OCI-LY1 (cell line): ENCODE data around the gene MAP7.
"Not testable (repeated sequence)": the region's sequence is repeated elsewhere in the genome, so short reads cannot be mapped to it uniquely, and the experiment has no call there.

ENCODE experiments used
- H2AFZ ChIP-seq: fragments of 200-600 bp; sonication (generic), shearing (Covaris generic); 2 replicates; pipeline ENCODE4 v1.6.0; 2014; ENCODE audit warnings: antibody characterized with exemption, mild to moderate bottlenecking, low read length
- H3F3A ChIP-seq: fragments of 200-600 bp; sonication (generic), shearing (Covaris generic); 2 replicates; pipeline ENCODE4 v1.6.0; 2014; ENCODE audit warnings: mild to moderate bottlenecking, antibody characterized with exemption, low read length, moderate library complexity; ENCODE audit not compliant: insufficient read depth
- H3K27ac ChIP-seq: fragments of 200-600 bp; sonication (generic); 2 replicates; pipeline ENCODE4 v1.5.1; 2014; ENCODE audit warnings: low read length, mixed run types, mild to moderate bottlenecking, low read depth; ENCODE audit not compliant: poor library complexity, severe bottlenecking
- H3K27me3 ChIP-seq: fragments of 200-600 bp; sonication (generic); 2 replicates; pipeline ENCODE4 v1.6.0; 2014; ENCODE audit warnings: antibody characterized with exemption, mild to moderate bottlenecking, low read length, moderate library complexity; ENCODE audit not compliant: insufficient read depth
- H3K36me3 ChIP-seq: fragments of 200-600 bp; sonication (generic); 2 replicates; pipeline ENCODE4 v1.6.1; 2014; ENCODE audit warnings: mild to moderate bottlenecking, antibody characterized with exemption, low read length, moderate library complexity, mixed read lengths; ENCODE audit not compliant: insufficient read depth
- H3K4me1 ChIP-seq: fragments of 200-600 bp; sonication (generic); 2 replicates; pipeline ENCODE4 v1.5.1; 2014; ENCODE audit warnings: mild to moderate bottlenecking, low read length, moderate library complexity; ENCODE audit not compliant: insufficient read depth, severe bottlenecking
- H3K4me2 ChIP-seq: fragments of 200-600 bp; sonication (generic), shearing (Covaris generic); 2 replicates; pipeline ENCODE4 v1.6.1; 2014; ENCODE audit warnings: low read length
- H3K4me3 ChIP-seq: fragments of 200-600 bp; sonication (generic); 2 replicates; pipeline ENCODE4 v1.5.1; 2014; ENCODE audit warnings: low read length, low read depth, mild to moderate bottlenecking, mixed read lengths; ENCODE audit not compliant: poor library complexity, severe bottlenecking
- H3K79me2 ChIP-seq: fragments of 200-600 bp; shearing (Covaris generic); 2 replicates; pipeline ENCODE4 v1.6.1; 2016; ENCODE audit warnings: mixed run types, low read length, mixed read lengths; ENCODE audit not compliant: insufficient read depth
- H3K9ac ChIP-seq: fragments of 200-600 bp; sonication (generic), shearing (Covaris generic); 2 replicates; pipeline ENCODE4 v1.6.1; 2014; ENCODE audit warnings: mild to moderate bottlenecking, low read length, mixed read lengths
- H3K9me2 ChIP-seq: fragments of 200-600 bp; sonication (generic), shearing (Covaris generic); 2 replicates; pipeline ENCODE4 v1.6.1; 2014; ENCODE audit warnings: low read depth, mild to moderate bottlenecking, low read length, mixed read lengths
- H3K9me3 ChIP-seq: fragments of 200-600 bp; shearing (Covaris generic); 2 replicates; pipeline ENCODE4 v1.6.1; 2014; ENCODE audit warnings: low read length, mixed read lengths
- H4K20me1 ChIP-seq: fragments of 200-600 bp; sonication (generic), shearing (Covaris generic); 2 replicates; pipeline ENCODE4 v1.6.0; 2016; ENCODE audit warnings: mild to moderate bottlenecking, low read length; ENCODE audit not compliant: insufficient read depth
- EZH2 ChIP-seq: fragments of 200-600 bp; sonication (generic), shearing (Covaris generic); IDR thresholded peaks from 2 replicates; pipeline ENCODE4 v1.8.0; 2017; ENCODE audit warnings: borderline replicate concordance, mixed run types, mild to moderate bottlenecking, antibody characterized with exemption, low read length, moderate library complexity, mixed read lengths
- TF ChIP-seq, protein P1 (sequence below): fragments of 200-600 bp; sonication (generic), shearing (Covaris generic); IDR thresholded peaks from 2 replicates; pipeline ENCODE4 v1.5.1; 2017; ENCODE audit warnings: mild to moderate bottlenecking, antibody characterized with exemption, low read length, moderate library complexity, mixed read lengths

Gene MAP7

GRCh38 chr6:136398453-136398852 is 151.8 kb downstream of the MAP7 start:
- H2AFZ ChIP-seq: no peak overlapping the region
- TF ChIP-seq, protein P1, sequence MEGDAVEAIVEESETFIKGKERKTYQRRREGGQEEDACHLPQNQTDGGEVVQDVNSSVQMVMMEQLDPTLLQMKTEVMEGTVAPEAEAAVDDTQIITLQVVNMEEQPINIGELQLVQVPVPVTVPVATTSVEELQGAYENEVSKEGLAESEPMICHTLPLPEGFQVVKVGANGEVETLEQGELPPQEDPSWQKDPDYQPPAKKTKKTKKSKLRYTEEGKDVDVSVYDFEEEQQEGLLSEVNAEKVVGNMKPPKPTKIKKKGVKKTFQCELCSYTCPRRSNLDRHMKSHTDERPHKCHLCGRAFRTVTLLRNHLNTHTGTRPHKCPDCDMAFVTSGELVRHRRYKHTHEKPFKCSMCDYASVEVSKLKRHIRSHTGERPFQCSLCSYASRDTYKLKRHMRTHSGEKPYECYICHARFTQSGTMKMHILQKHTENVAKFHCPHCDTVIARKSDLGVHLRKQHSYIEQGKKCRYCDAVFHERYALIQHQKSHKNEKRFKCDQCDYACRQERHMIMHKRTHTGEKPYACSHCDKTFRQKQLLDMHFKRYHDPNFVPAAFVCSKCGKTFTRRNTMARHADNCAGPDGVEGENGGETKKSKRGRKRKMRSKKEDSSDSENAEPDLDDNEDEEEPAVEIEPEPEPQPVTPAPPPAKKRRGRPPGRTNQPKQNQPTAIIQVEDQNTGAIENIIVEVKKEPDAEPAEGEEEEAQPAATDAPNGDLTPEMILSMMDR: no peak
- H3K4me2 ChIP-seq: no peak overlapping the region
- H3K79me2 ChIP-seq: no peaks in the 10 kb centered on the region
- H3K4me3 ChIP-seq: no peak overlapping the region
- H3K9me2 ChIP-seq: no peaks in the 10 kb centered on the region
- H3K27me3 ChIP-seq: no peaks in the 10 kb centered on the region
- no peak overlapping the region for H3K27ac ChIP-seq
- H3K9ac ChIP-seq: no peak overlapping the region
- no peaks in the 10 kb centered on the region for H3K36me3 ChIP-seq
- H3K4me1 ChIP-seq: no peaks in the 10 kb centered on the region
- no peaks in the 10 kb centered on the region for H4K20me1 ChIP-seq
- H3F3A ChIP-seq: no peaks in the 10 kb centered on the region
- H3K9me3 ChIP-seq: no peaks in the 10 kb centered on the region

GRCh38 chr6:136396908-136397307 is 153.3 kb downstream of the MAP7 start:
- no peak overlapping the region for H3K4me2 ChIP-seq
- no peak overlapping the region for H2AFZ ChIP-seq
- H3K27ac ChIP-seq: no peak overlapping the region
- no peak overlapping the region for H3K4me3 ChIP-seq
- no peaks in the 10 kb centered on the region for H3K9me2 ChIP-seq
- no peaks in the 10 kb centered on the region for H3K9me3 ChIP-seq
- TF ChIP-seq, protein P1: no peak
- TF ChIP-seq EZH2: no peak
- H3F3A ChIP-seq: no peaks in the 10 kb centered on the region
- no peak overlapping the region for H3K9ac ChIP-seq
- no peaks in the 10 kb centered on the region for H4K20me1 ChIP-seq
- no peaks in the 10 kb centered on the region for H3K27me3 ChIP-seq
- no peaks in the 10 kb centered on the region for H3K36me3 ChIP-seq
- no peaks in the 10 kb centered on the region for H3K79me2 ChIP-seq
- H3K4me1 ChIP-seq: no peaks in the 10 kb centered on the region

GRCh38 chr6:136390959-136391358 is 159.3 kb downstream of the MAP7 start:
- H3K27ac ChIP-seq, H3K4me3 ChIP-seq, H3F3A ChIP-seq, H3K4me2 ChIP-seq, H3K79me2 ChIP-seq, H3K4me1 ChIP-seq, H4K20me1 ChIP-seq, H3K9ac ChIP-seq, H3K9me2 ChIP-seq, H3K9me3 ChIP-seq, H3K27me3 ChIP-seq, H3K36me3 ChIP-seq, H2AFZ ChIP-seq: not testable (repeated sequence)

DNA sequence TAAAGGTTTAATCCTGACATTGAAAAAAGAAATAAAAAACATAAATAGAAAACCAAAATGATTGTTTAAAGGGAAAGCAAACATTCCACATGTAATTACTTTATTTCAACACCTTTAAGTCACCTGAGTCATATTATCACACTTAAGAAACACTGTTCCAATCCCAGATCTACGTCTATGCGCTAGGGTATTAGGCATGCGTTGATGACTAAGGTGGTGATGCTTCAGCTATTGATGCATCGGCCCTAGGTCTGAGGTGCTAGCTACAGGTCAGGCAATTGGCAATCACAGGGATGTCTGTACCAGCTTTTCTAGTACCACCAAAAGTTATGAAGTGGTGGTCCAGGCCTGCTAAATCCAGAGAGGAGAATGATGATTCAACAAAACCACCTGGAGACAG is 162.9 kb downstream of the MAP7 start:
- no peak overlapping the region for H3K4me3 ChIP-seq
- H3K4me1 ChIP-seq: no peaks in the 10 kb centered on the region
- H3K79me2 ChIP-seq: no peaks in the 10 kb centered on the region
- no peaks in the 10 kb centered on the region for H3K27me3 ChIP-seq
- H4K20me1 ChIP-seq: no peaks in the 10 kb centered on the region
- no peak overlapping the region for H2AFZ ChIP-seq
- no peaks in the 10 kb centered on the region for H3K36me3 ChIP-seq
- H3F3A ChIP-seq: no peaks in the 10 kb centered on the region
- no peaks in the 10 kb centered on the region for H3K9me3 ChIP-seq
- no peak overlapping the region for H3K27ac ChIP-seq
- H3K9me2 ChIP-seq: no peaks in the 10 kb centered on the region
- no peak for TF ChIP-seq EZH2
- TF ChIP-seq, protein P1: no peak
- no peak overlapping the region for H3K9ac ChIP-seq
- no peak overlapping the region for H3K4me2 ChIP-seq
